ENCODE measurements around the gene GPR18. TPM values are rescaled to one million over a fixed set of nuclear protein-coding genes. Genes with fewer than 3 reads are reported as not detected.
A peak's percentile ranks its signal among the peaks of the same experiment; 100 is the strongest.

GPR18 gene
- total RNA-seq, 2 experiments from 2014 or later = 42.9 to 45.1 TPM

DNA sequence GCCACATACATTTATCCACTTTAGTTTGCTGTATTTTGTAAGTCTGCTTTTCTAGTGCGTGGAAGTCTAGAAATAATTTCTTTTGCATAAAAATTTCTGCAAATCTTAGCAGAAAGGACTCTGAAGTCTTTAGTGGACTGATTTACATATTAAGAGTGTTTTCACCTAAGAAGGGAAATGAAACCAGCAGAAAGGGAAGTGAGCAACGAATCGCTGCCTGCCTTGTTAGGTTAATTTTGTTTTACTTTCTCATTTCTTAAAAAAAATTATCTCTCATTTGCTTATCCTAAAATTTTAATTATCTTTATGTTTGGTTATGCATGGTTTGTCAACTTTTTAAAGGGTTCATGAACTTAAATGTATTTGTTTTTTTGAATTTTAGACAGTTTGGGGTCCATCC lies 767 bp upstream of the GPR18 start:
- Mint-ChIP-seq H3K27ac (peak overlapping the region; percentile 92), H3K9me3 (no peaks in the 10 kb centered on the region), H3K4me1 (ENCODE audit: low read depth) (peaks cover 84% of the 10 kb centered on the region), H3K36me3 (ENCODE audit: low read depth) (peaks cover 46% of the 10 kb centered on the region), H3K27me3 (no peaks in the 10 kb centered on the region), H3K4me3 (peak overlapping the region; percentile 94)
- Histone ChIP-seq H3K4me1 (ENCODE audit: insufficient read depth, low read length) (peaks cover 24% of the 10 kb centered on the region), H3K36me3 (ENCODE audit: insufficient read depth, low read length) (peaks cover 28% of the 10 kb centered on the region), H3K27ac (ENCODE audit: low read depth in 1 of 2, low read length in 2 of 2) (peak overlapping the region; percentile 70 to 78), H3K4me3 (ENCODE audit: low read length) (peak overlapping the region; percentile 69), H3K27me3 (ENCODE audit: control insufficient read depth in 1 of 2, insufficient read depth in 2 of 2, low read length in 2 of 2) (no peaks in the 10 kb centered on the region), H3K9me3 (ENCODE audit: control insufficient read depth in 1 of 2, insufficient read depth in 1 of 2, low read length in 2 of 2) (no peaks in the 10 kb centered on the region)
- intact Hi-C loops (cut with DNase I, micrococcal nuclease) = loop anchor here (1.0 to 10.0 kb wide), 5 partner anchors 44 to 364 kb away; partner anchors contain the start of gene UBAC2 (in 1 of the 2)
- CTCF ChIA-PET = interaction anchor here (0.8 to 2.0 kb wide), 7 partner anchors 11 to 348 kb away, joined by 3 to 16 read pairs (median 5); no protein-coding TSS in a partner anchor
- POLR2A ChIA-PET = interaction anchor here (0.7 to 6.4 kb wide), 26 partner anchors 9 to 243 kb away, joined by 3 to 186 read pairs (median 6); partner anchors contain the start of gene UBAC2
- TF ChIP-seq CTCF (IDR thresholded peaks at IDR 0.05) = no peak
- DNase-seq = peak in 5 of 14 experiments; percentile 21 to 84 (median 69)
- ATAC-seq (ENCODE audit: poor library complexity) = peak; percentile 45

DNA sequence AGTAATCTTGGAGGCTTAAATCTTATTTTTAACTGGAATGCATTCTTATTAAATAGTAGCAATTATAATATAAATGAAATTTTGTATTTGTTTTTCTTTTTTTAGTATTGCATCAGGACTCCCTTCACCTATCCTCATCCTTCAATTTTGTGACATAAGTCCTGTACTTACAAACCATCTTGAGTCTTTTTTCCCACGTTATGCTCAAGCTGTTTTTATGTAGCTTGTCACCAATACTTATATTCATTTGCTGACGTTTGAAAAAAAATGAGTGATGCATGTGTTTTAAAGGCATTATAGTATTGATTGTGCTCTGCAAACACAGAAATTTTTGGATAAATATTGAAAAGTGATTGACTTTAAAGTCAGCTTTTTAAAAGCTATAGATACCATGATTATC lies 888 bp downstream of the GPR18 start:
- CTCF ChIA-PET = interaction anchor here (1.2 to 4.7 kb wide), 7 partner anchors 12 to 180 kb away, joined by 3 to 21 read pairs (median 6); partner anchors contain the start of gene UBAC2
- peak in 2 of 14 experiments; percentile 35 to 40 for DNase-seq
- no peaks in the 10 kb centered on the region for H3K9me3 Mint-ChIP-seq
- no peak for TF ChIP-seq CTCF (IDR thresholded peaks at IDR 0.05)
- peaks cover 28% of the 10 kb centered on the region for H3K36me3 ChIP-seq (ENCODE audit: insufficient read depth, low read length)
- H3K27me3 Mint-ChIP-seq = no peaks in the 10 kb centered on the region
- intact Hi-C loops (cut with DNase I, micrococcal nuclease) = loop anchor here (2.0 to 10.0 kb wide), 3 partner anchors 18 to 362 kb away; no protein-coding TSS in a partner anchor
- no peaks in the 10 kb centered on the region for H3K27me3 ChIP-seq (ENCODE audit: control insufficient read depth in 1 of 2, insufficient read depth in 2 of 2, low read length in 2 of 2)
- H3K9me3 ChIP-seq (ENCODE audit: control insufficient read depth in 1 of 2, insufficient read depth in 1 of 2, low read length in 2 of 2) = no peaks in the 10 kb centered on the region
- H3K27ac ChIP-seq (ENCODE audit: low read depth in 1 of 2, low read length in 2 of 2) = peak overlapping the region; percentile 64 to 70
- peak overlapping the region; percentile 92 for H3K27ac Mint-ChIP-seq
- peaks cover 52% of the 10 kb centered on the region for H3K36me3 Mint-ChIP-seq (ENCODE audit: low read depth)
- H3K4me1 Mint-ChIP-seq (ENCODE audit: low read depth) = peaks cover 73% of the 10 kb centered on the region
- POLR2A ChIA-PET = interaction anchor here (0.7 to 6.4 kb wide), 16 partner anchors 8 to 169 kb away, joined by 3 to 186 read pairs (median 6); partner anchors contain the start of gene UBAC2
- ATAC-seq (ENCODE audit: poor library complexity) = peak; percentile 33
- peak overlapping the region; percentile 69 for H3K4me3 ChIP-seq (ENCODE audit: low read length)
- peaks cover 22% of the 10 kb centered on the region for H3K4me1 ChIP-seq (ENCODE audit: insufficient read depth, low read length)
- peak overlapping the region; percentile 87 for H3K4me3 Mint-ChIP-seq

DNA sequence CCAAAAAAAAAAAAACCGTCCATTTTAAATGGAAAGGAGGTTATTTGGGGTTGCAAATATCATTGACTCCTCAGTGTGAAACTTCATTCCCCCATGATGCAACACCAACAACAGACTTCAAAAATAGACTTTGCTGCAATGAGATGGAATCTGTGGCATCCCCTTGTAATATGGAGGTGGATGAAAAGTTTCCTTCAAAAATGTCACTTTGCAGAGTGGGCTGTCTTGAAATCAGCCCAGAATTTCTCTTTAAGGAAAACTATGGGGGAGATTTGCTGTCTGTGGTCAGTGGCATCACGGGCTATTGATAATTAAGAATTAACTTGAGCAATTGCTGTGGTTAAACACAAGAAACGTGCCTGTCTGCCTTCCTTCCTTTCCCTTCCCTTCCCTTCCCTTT lies 1.5 kb downstream of the GPR18 start:
- DNase-seq = peak in 3 of 14 experiments; percentile 46 to 53 (median 51)
- Mint-ChIP-seq H3K27ac (peak overlapping the region; percentile 92), H3K27me3 (no peaks in the 10 kb centered on the region), H3K36me3 (ENCODE audit: low read depth) (peaks cover 57% of the 10 kb centered on the region), H3K4me1 (ENCODE audit: low read depth) (peaks cover 73% of the 10 kb centered on the region), H3K4me3 (peak overlapping the region; percentile 87), H3K9me3 (no peaks in the 10 kb centered on the region)
- Histone ChIP-seq H3K4me1 (ENCODE audit: insufficient read depth, low read length) (peaks cover 28% of the 10 kb centered on the region), H3K4me3 (ENCODE audit: low read length) (peak overlapping the region; percentile 69), H3K27ac (ENCODE audit: low read depth in 1 of 2, low read length in 2 of 2) (peak overlapping the region; percentile 36 to 64), H3K36me3 (ENCODE audit: insufficient read depth, low read length) (peaks cover 29% of the 10 kb centered on the region), H3K27me3 (ENCODE audit: control insufficient read depth in 1 of 2, insufficient read depth in 2 of 2, low read length in 2 of 2) (no peaks in the 10 kb centered on the region), H3K9me3 (ENCODE audit: control insufficient read depth in 1 of 2, insufficient read depth in 1 of 2, low read length in 2 of 2) (no peaks in the 10 kb centered on the region)
- ATAC-seq (ENCODE audit: poor library complexity) = peak; percentile 43
- intact Hi-C loops (cut with DNase I, micrococcal nuclease) = loop anchor here (1.0 to 10.0 kb wide), 4 partner anchors 18 to 362 kb away; no protein-coding TSS in a partner anchor
- ChIA-PET CTCF (interaction anchor here (1.0 to 4.7 kb wide), 7 partner anchors 9 to 80 kb away, joined by 4 to 21 read pairs (median 5); partner anchors contain the start of gene UBAC2), POLR2A (interaction anchor here (0.5 to 6.4 kb wide), 14 partner anchors 9 to 163 kb away, joined by 3 to 186 read pairs (median 5); partner anchors contain the start of gene UBAC2)
- TF ChIP-seq CTCF (IDR thresholded peaks at IDR 0.05) = no peak

Data from CD4-positive, alpha-beta T cell (primary cell).